GM12872 (cell line): ENCODE data around the gene CYP3A4.

ENCODE experiments used
- CTCF ChIP-seq: IDR thresholded peaks from 3 replicates; pipeline ENCODE4 v1.5.1; 2011; ENCODE audit warnings: low read depth, mild to moderate bottlenecking, low read length, moderate library complexity; ENCODE audit not compliant: insufficient read depth

The CYP3A4 gene

GRCh38 chr7:99789441-99790070, 5.6 kb upstream of the CYP3A4 start:
- no peak for TF ChIP-seq CTCF

GRCh38 chr7:99788554-99788953, 4.6 kb upstream of the CYP3A4 start:
- TF ChIP-seq CTCF, result no peak

GRCh38 chr7:99786726-99787335, 2.8 kb upstream of the CYP3A4 start:
- no peak for TF ChIP-seq CTCF

DNA sequence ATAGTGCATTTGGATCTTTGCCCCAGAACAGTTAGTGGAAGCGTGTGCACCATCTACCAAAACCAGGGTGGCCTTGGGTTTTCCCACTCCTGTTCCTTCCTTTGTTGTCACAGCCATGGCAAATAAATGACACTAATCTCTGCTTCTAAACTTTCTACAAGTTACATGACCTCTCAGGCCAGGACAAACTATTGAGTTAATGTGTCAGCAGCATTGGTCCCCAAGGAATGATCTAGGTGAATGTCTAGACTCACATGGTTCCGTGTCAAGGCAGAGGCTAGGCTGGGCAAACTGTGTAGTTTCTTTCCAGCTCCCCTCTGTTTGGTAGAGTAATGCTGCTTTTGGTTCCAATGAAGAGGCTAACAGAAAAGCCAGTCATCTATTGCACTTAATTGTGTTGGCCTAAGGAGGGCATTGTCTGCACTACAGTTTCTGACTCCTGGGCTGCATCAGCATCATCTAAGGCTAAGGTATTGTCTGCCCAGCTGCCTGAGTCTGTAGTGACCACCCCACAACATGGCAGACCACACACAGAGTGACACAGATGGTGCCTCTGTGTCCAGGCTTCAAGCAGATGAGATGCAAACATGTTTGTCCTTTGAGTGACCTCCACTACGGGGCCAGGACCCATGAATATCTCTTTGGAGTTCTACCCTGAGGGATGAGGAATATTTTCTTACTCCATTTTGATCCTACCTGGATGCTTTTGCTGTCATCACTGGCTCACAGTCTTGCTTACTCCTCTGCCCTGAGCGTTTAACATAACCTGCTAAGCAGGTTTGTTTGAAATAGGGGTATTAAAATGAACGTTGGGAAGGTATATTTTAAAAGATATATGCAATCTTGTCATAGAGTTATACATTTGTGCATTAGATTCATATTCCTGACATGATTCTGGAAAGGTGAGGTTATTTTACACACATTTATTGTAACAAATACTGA, 1.7 kb downstream of the CYP3A4 start:
- TF ChIP-seq CTCF, result no peak

- no peak for TF ChIP-seq CTCF
These were observed 3.4 kb downstream of the CYP3A4 start for GRCh38 chr7:99780588-99780987.

DNA sequence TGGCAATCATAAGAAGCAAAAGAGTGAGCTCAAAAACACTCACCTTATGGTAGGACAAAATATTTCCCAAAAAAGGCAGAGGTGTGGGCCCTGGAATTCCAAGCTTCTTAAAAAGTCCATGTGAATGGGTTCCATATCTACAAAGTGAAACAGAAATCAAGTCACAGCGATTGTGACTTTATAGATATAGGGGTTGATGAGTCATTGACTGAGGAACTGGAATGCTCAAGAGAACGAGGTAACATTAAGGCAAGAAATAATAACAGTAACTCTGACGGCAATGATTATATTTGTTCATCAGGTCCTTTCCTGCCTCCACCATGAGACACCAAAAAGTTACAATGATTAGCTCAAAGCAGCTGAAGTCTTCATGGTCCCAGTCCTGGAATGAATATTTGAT, 4.0 kb downstream of the CYP3A4 start:
- TF ChIP-seq CTCF, result no peak

GRCh38 chr7:99778880-99779279, 5.1 kb downstream of the CYP3A4 start:
- TF ChIP-seq CTCF, result no peak
